NCI-H1417 (cell line): ENCODE data around the gene DMXL2.
"Not testable (repeated sequence)": the region's sequence is repeated elsewhere in the genome, so short reads cannot be mapped to it uniquely, and the experiment has no call there.

Source experiments
- DNase-seq, 3 experiments: peaks; one replicate each; lab custom pipeline; 2025; lab: John Stamatoyannopoulos, UW

Gene DMXL2

DNA sequence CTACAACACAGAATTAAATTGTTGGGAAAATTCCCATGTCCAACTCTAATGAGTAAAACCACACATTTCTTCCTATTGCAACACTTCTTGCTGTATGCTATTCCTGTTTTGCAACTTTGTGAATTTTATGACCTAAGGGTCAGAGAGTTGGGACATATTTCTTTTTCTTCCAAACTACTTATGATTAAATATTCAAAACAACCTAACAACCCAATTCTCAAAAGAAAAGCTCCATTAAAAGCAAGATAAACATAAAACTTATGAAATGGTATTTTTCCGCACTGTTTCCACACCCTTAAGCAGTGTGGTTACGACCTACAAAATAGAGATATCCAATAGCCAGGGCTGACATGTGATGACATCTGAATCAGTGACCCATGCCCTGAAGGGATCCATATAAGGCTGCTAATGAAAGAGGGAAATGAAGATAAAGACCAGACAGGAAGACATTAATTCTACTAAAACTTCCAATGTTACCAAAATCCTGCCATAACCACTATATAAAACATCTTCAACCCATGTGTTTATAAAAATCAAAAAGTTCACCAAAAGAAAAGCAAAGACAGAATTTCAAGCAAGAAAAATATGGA lies 45.6 kb downstream of the DMXL2 start:
- no peak for DNase-seq

DNA sequence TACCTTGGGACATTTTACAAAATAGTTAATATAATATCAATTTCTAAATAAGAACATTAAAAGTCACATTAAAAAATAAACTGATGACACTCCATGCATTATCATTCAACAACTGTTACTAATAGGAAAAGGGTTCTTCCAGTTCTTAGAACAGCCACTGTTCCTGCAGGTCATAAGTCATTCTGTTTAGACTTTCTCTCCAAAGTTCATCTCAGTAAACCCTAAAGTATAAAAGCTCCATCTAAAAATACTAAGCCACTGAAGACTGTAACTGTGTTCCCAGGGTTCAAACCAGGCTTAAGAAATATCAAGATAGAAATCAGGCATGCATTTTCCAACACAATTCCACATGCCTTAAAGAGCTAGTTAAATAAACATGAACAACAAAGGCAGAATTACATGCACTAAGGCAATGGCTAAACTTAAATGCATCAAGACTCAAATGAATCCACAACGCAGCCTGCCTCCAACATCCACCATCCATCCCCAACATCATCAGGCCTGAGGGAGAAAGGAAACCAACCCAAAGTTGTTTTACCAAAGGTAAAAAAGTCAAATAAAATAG lies 46.2 kb downstream of the DMXL2 start:
- DNase-seq, result no peak

DNA sequence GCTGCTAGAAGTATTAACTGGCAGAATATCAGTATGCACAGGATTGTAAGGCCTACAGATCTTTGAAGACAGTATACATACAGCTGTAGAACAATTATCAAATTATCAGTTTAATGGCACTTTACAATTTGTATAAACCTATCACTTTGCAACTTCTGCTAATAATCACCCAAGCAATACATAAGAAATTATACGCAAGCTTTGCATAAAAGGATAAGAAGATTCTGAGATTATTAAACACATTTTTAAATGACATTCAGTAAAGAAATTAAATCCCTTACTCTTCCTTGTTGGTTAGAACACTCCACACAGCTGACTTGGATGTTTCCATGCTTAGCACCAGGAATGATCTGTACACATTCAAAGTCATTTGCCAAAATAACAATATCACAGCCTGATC lies 46.8 kb downstream of the DMXL2 start:
- no peak for DNase-seq

DNA sequence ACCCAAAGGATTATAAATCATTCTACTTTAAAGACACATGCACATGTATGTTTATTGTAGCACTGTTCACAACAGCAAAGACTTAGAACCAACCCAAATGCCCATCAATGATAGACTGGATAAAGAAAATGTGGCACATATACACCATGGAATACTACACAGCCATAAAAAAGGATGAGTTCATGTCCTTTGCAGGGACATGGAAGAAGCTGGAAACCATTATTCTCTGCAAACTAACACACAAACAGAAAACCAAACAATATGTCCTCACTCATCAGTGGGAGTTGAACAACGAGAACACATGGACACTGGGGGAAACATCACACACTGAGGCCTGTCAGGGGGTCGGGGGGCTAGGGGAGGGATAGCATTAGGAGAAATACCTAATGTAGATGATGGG lies 49.2 kb downstream of the DMXL2 start:
- DNase-seq, result not testable (repeated sequence)

DNA sequence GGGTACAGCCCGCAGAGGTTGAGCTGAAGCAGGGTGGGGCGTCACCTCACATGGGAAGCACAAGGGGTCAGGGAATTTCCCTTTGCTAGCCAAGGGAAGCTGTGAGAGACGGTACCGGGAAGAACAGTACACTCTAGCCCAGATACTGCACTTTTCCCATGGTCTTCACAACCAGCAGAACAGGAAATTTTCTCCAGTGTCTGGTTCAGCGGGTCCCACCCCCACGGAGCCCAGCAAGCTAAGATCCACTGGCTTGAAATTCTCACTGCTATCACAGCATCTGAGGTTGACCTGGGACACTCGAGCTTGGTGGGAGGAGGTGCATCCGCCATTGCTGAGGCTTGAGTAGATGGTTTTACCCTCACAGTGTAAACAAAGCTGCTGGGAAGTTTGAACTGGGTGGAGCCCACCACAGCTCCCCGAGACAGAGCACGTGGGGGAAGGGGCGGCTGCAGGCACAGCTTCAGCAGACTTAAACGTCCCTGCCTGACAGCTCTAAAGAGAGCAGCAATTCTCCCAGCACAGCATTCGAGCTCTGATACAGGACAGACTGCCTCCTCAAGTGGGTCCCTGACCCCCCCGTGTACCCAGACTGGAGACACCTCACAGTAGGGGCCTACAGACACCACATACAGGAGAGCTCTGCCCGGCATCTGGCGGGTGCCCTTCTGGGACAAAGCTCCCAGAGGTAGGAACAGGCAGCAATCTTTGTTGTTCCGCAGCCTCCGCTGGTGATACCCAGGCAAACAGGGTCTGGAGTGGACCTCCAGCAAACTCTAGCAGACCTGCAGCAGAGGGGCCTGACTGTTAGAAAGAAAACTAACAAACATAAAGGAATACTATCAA lies 53.4 kb downstream of the DMXL2 start:
- not testable (repeated sequence) for DNase-seq

DNA sequence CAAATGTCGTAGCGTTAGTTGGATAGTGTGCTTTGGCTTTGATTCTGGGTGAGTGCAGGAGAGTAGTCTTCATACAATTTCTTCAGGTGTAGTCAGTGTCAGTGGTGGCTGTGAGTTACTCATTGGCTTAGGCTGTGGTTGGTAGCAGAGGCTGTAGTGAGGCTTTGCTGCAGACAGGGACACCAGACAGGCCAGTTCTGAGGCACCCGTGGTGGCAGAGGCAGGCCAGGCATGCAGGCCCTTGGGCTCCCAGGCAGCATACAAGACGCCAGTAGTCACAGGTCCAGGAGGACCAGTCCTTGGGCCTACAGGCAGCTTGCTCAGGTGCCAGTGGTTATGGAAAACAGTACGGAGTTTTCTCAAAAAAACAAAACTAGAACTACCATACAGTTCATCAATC lies 61.3 kb downstream of the DMXL2 start:
- DNase-seq, result no peak

DNA sequence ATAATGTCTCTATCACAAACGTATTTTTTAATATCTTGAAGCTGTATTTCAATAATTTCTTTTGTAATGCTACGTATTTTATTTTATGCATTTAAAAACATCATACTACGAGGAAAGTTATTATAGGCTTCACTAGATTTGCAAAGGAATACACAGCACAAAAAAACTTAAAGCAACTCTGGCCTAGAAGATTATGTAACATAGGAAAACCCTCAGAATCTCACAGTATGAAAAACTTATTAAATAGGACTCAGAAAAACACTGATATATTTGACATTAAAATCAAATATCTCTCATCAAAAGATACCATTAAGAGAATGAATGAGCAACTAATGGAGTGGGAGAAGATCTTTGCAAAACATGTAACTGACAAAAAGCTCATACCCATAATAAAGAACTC lies 63.7 kb downstream of the DMXL2 start:
- DNase-seq, result no peak

DNA sequence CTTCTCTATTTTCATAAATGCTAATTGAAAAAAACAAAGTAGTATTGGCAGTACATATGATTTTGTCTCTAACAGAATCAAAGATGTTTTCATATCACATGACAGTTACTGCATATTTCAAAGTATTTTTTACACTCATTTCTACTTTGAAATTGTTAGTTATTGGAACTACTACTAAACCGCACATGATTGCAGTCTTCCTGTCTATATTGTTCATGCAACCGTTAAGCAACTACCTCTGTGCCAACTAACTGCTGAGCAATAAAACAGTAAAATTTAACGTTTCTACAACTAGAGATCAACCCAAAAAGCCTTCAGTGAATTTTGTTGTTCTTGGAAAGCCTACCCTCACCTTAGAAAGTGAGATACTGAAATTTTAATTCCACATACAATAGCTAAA lies 64.2 kb downstream of the DMXL2 start:
- DNase-seq, result no peak

DNA sequence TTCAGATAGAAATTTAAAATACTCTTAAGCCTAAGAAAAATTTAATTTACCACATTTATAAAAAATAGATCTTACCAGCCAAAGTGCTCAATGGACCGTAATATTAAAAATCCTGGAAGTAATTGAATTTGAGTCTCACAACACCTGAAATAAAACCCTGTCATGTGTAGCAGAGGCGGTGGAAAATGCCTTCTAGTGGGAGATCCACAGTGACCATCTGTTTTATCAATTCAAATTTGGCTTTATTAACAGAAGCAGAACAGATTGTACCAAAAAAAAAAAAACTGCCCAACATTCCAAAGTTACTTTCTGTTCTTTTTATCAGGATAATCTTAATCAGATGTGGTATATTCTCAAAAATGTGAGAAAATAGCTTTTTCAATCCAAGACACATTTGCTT lies 71.7 kb downstream of the DMXL2 start:
- no peak for DNase-seq

DNA sequence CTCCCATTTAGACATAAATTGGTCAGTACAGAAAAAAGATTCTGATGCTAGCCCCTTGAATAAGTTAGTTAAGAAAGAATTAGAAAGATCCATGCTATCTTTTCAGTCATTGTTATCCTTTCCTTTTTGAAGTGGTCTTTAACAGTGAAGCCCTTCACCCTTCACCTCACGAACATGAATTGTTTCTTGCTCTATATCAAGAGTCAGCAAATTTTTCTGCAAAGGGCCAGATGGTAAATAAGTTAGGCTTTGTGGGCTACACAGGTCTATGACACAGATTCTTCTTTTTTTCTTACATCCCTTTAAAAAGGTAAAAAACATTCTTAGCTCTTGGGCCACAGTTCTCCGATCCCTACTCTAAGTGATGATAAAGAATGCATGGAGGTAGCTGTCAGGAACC lies 74.9 kb downstream of the DMXL2 start:
- DNase-seq, result no peak

DNA sequence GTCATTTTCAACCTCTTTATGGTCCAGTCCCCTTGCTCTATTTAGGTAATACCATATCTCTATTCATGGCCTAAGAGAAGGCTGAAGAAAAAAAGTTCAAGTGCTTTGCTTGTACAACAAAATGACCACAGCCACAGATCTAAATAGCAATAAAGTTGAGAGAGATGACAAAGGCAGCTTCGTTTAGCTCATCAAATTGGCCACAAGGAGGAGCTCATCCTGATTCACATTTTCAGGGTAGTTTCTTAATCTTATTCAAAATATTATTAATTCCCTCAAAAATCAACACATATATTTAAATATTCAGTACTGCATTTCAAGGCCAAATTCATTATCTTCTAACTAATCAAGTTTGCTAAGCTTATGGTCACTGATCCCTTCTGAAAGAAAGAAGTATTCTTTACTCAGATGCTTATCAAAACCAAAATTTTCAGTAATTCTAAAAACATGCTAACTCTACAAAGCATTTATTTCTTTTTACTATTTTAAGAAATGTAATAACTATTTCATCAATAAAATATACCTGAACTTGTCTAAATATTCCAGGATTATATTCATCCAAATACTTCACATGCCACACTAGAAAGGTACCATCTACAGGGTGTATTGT lies 85.5 kb downstream of the DMXL2 start:
- DNase-seq, result peak in 1 of 3 experiments; percentile 6

DNA sequence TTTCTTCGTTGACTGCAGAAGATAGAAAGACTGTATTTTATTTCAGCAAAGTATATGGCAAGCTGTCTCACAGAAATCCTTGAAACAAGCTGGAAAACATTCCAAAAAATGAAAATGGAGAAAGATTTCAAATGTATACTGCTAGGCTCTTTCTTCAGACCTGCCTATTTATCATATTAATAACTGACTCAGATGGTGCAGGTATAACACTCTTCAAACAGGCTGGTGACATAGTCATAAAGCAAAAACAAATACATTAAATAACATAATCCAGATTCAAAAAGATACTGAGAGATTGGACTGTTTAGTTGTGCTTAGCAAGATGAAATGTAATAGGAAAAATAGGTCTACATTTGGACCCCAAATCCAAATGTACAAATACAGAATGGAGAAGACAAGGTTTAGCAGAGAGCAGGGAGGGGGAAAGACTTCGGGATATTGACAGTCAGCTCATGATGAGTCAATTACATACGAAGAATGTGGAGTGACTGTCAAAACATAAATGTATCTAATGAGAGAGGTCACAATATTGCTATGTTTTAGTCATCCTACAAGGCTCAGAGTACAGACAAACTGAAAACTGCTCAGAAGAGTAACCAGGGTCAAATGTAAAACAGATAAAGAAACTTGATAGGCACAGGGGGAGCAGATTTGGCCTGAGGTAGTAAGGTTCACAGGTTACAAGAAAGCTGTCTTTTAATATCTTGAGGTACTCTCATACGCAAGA lies 88.7 kb downstream of the DMXL2 start:
- no peak for DNase-seq

DNA sequence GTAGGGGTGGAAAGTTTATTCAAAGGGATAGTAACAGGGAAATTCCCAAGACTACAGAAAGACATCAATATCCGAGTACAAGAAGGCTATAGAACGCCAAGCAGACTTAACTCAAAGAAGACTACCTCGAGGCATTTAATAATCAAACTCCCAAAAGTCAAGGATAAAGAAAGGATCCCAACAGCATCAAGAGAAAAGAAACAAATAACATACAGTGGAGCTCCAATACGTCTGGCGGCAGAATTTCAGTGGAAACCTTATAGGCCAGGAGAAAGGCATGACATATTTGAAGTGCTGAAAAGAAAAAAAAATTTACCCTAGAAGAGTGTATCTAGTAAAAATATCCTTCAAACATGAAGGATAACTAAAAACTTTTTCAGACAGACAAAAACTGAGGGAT lies 95.6 kb downstream of the DMXL2 start:
- DNase-seq, result no peak

DNA sequence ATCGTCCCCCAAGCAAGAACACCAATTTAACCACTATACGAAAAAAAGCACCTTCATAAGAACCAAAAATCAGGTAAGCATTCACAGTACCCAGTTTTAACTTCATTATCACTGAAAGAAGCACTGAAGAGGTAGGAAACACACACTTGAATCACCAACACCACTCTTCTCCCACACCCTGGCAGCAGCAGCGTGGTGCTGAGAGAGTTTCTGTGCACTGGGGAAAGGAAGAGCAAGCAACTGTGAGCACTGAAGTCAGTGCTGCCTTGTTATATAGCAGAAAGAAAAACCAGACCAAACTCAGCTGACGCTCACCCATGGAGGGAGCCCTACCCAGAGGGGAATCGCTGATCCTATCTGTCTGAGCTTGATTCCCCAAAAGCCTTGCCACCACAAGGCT lies 98.2 kb downstream of the DMXL2 start:
- no peak for DNase-seq

DNA sequence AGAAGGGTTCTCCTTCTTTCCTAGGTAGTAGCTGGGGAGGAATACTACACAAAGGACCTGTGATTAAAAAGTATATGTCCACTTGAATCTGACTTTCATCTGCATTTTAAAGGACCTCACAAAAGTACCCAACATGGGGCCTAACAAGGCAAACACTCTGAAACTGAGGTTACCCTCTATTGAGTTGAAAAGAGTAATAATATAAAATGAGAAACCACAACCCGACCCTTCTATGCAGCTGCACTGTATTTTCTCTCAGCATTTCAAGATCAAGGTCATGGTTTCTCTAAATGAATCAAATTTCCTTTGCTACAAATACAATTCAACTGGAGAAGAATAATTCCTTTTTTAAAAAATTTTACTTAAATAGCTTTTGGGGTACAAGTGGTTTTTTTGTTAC lies 106.3 kb downstream of the DMXL2 start:
- no peak for DNase-seq

DNA sequence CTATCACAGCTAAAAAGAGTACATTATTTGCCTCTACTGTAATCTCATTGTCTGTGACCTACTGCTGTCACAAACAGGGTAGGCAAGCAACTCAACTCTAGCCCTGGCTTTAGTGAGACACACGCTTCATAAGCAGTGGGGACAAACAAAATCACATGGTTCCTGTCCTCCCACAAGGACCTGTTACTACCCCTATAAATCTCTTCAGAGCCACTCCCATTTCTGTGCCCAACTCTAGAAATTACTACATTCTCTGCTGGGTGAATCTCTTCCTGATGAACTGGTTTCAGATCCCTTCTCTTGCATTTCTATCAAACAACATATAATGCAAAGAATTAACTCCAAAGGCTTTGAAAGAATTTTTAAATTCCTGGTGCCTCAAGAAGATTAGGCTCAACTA lies 117.3 kb downstream of the DMXL2 start:
- DNase-seq, result no peak

DNA sequence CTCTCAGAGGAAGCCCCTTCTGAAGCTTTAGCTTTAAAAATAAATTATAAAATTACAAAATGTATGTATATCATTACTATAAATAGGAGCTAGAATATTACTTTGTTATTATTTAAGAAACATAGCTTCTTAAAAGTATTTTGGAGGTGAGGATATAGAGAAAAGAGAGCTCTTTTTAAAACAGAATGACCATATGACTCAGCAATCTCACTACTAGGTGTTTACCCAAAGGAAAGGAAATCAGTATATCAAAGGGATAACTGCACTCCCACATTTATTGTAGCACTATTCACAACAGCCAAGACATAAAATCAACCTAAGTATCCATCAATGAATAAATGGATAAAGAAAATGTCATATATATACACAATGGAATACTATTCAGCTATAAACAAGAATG lies 119.6 kb downstream of the DMXL2 start:
- no peak for DNase-seq

DNA sequence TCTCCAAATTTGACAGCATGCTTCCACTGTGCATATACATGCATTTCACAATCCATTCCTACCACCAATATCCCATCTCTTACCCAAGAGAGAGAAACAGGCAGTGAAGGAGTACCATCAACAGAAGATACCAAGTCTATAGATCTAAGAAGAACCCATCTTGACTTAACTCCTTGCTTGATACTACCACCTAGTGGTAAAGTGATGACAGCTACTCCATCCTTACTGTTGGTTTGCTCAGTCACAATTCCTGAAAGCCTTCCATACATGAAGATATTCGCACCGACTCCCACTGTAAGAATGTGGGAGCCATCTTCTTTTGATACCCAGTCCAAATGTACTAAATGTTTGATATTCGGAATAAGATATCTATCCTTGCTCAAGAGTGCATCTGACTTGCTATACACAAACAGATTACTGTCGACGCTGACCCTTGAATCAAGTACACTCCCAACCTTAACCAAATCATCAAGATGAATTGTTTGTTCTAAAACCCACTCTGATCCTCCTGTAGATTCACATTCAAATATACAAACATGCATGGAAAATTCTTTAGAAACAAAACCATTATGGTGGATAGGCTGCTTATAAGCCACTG lies 123.1 kb downstream of the DMXL2 start:
- DNase-seq, result peak in 1 of 3 experiments; percentile 23

DNA sequence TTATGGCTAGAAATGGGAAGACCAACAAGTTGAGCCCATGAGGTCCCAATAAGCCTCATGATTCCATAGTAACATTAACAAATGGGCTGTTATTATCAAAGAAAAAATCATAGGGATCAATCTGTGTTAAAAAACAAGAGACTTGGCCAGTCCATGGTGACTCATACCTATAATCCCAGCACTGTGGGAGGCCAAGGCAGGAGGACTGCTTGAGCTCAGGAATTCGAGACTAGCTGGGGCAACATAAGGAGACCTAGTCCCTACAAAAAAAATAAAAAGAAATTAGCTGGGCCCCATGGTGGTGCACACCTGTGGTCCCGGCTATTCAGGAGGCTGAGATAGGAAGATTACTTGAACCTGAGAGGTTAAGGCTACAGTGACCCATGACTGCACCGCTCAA lies 124.8 kb downstream of the DMXL2 start:
- DNase-seq, result no peak

DNA sequence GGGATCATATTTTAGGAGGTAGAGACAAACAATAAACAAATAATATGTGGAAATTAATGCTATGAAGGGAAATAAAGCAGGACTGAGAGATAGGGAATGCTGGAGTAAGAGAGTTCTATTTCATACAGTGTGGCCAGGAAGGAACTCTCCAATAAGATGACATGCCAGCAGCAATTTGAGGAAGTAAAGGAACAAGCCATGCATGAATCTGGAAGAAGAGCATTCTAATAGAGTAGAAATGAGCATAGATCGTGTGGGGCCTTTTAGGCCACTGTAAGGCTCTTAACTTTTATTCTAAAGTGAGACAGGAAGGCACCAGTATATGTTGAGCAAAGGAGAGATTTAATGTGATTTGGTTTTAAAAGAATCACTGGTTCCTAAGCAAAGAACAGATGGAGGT lies 126.3 kb downstream of the DMXL2 start:
- no peak for DNase-seq

DNA sequence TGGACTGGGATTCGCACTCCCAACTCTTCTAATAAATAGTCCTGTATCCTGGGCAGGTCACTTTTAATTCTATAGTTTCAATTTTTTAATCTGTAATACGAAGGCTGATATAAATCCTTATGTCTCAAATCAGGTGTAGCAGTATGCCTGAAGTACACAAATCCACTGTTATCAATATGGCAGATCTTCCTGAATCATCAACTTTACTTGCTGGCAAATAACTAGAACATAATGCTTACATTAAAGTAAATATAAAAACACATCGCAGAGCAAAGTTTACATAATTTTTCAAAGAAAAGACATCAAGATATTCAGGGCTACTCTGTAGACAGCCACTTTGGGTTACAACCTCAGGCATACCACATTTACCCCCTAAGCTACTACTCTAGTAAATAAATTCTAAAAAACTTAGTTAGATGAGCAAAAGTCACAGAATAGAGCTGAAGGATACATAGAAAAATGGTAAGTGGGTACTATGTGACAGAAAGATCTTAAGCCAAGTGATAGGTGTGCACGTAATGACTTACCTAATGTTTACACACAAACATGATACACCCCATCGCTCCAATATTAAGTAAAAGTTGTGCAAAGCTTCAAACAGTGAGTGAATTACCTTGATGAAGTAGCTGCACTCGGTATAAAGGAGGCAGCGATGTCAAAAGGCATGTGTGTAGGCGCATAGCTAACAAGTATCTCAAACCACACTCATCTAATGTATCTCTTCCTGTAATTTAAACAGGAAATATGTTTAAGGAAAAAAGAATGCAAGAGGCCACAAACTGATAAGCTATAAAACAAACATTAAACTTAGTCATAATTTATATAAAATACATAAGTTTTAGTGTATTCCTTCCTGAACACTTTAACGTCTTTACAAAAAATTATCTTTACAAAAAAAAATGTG lies 127.9 kb downstream of the DMXL2 start:
- DNase-seq, result no peak
